HG02884 (cell line): ENCODE data around the gene NFIX.

Experiments
- ATAC-seq: cut with Tn5 transposase; IDR thresholded peaks from one replicate; pipeline ENCODE4 v1.9.1; 2021; ENCODE audit warnings: mild to moderate bottlenecking, moderate library complexity; ENCODE audit not compliant: unreplicated experiment

The NFIX gene

DNA sequence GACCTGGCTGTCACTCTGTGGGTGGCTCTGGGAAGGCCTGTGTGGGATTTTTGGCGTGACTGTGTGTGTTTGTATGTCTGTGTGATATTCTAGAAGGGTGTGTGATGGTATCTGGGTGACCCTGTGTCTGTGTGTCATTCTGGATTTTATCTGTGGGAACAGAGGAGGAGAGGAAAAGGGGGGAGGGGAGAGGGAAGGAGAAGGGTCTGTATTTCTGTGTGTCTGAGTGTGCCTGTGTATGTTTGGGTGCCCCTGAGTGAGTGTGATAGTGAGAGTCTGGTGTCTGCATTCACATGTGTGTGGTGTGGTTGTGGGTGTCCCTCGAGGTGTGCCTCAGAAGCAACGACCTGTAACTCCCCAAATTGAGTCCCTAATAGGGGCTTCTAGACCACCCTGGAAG is 8.1 kb upstream of the NFIX start:
- ATAC-seq, result no peak

DNA sequence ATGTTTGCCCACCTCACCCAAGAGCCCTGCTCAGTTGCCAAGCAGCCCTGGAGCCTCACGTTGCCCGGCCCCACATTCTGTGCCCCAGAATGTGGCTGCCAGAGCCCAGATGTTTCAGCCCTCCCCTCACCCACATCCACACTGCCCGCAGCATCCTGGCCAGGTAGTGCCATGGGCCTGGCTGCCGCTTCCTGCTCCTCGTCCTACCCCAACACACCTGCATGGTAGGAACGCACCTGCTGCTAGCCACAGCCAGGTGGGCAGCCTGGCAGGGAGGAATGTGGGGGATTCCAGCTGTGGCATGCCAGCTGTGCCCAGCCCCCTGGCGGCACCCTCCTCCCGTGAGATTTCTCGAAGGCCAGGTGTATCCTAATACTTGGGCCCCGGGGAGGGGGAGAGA is 7.5 kb upstream of the NFIX start:
- no peak for ATAC-seq

DNA sequence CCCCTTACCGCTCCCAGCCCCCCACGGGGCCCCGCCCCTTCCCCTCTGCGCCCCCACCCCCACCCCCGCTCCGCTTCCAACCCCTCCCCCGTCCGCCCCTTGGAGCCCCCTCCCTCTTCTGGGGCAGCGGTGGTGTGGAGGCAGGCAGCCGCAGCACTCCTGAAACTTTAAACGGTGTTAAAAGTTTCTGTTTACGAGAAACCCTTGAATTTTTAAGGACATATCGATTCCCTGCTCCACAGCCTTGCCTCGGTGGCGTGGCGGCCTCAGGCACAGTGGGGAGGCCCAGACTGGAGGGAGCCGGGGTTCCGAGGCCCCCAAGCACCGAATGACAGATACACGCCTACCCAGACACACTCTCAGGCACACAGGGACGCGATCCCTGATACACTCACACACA is 4.8 kb upstream of the NFIX start:
- no peak for ATAC-seq

- no peak for ATAC-seq
Observed at GRCh38 chr19:12990853-12991252, 4.4 kb upstream of the NFIX start.

DNA sequence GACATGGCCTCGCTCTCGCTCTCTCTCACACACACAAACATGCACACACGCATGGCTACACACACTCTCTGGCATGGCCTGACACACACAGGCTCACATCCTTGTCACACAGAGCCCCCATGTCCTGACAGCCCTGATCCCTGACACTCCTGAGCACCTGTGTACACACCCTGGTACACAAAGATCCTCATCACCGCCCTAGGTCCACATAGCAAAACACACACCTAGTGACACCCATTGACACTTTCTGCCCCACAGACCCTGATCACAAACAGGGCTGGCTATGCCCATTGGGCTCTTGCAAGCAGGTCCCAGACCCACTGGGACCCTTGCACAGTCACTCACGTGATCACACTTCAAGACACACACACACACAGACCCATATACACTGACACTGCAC is 4.0 kb upstream of the NFIX start:
- ATAC-seq, result no peak

GRCh38 chr19:12992729-12993128 is 2.5 kb upstream of the NFIX start:
- no peak for ATAC-seq

DNA sequence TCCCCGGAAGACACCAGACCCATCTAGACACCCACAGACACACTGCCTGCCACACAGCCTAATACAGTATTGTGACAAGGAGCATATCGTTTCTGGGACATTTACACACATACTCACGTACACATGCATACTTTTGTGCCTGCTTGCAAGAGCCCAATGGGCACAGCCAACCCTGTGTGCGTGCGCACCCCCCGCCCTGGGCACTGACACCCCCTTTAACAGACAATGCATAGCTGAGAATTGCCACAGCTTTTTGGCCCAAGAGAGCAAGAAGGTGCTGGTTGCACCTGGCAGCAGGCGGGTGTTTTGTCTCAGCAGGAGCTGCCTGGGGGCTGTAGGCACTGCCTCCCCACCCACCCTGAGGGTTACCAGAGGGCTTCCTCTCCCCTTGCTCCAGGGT is 1.7 kb upstream of the NFIX start:
- ATAC-seq, result no peak

DNA sequence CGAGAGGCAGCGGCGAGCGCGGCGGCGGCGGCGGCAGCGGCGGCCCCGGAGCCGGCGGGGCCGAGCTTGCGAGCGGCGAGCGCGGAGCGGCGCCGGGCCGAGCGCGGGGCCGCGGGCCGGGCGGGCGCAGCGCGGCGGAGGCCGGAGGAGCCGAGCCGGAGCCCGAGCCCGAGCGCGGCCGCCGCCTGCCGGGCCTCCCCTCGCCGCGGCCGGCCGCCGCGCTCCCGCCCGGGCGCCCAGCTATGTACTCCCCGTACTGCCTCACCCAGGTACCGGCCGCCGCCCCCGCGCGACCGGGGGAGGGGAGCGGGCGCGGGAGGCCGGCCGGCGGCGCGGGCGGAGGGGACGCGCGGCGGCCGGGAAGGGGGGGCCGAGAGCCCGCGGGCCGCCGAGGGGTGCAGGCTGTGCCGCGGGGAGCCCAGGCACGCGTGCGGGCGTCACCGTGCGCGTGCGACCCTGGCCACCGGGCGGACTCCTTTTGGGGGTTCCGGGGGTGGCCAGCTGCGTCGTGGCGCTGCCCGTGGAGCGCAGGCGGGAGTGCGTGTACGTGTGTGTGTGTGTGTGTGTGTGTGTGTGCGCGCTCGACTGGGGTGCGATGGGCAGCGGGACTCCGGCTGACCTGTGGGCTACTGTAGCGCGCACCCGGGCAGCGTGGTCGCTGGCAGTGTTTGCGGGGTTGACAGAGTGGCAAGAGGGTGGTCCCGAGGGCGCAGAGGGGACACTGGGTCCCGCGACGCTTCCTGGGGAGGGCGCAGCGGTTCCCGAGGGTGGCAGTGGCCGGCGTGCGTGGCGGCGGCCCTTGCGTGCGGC is 526 bp downstream of the NFIX start:
- no peak for ATAC-seq

GRCh38 chr19:12996406-12997094 is 1.3 kb downstream of the NFIX start:
- no peak for ATAC-seq

DNA sequence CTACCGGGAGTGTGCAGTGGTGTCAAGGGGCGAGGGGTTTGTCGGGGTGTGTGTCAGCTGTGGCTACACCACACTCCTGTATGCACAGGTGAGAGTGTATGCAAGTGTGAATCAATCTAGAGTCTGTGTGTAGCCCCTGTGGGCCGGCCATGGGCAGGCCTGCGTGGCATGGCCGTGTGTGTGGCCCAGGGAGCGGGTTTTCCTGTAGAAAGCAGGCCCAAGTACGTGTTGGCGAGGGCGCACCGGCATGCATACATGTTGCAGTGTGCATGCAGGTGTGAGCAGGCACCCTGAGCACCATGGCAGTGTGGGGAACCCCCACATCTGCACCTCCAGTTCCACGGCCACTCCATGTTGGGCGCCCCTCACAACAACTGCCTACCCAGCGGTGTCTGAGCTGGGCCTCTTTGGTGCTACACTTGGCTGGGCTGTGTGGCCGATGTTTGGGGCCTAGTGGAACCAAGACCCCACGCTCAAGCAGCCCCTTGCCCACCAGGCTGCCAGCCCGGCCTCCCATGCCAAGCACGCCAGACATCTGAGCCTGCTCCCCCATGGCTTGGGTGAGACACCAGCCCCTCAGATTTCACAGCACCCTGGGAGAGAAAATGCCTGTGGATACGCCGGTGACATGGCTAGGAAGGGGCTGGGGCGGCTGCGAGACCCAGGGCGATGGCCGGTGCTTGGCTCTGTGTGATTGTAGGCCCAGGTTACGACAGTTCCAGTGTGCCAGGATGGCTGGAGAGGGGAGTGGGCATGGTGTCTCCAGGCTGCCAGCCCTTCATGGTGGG is 2.1 kb downstream of the NFIX start:
- ATAC-seq, result no peak

GRCh38 chr19:12997967-12998940 is 3.0 kb downstream of the NFIX start:
- no peak for ATAC-seq

- no peak for ATAC-seq
Observed at GRCh38 chr19:13001166-13001501, 5.9 kb downstream of the NFIX start.

GRCh38 chr19:13001502-13002165 is 6.4 kb downstream of the NFIX start:
- no peak for ATAC-seq

GRCh38 chr19:13002166-13002898 is 7.1 kb downstream of the NFIX start:
- no peak for ATAC-seq

DNA sequence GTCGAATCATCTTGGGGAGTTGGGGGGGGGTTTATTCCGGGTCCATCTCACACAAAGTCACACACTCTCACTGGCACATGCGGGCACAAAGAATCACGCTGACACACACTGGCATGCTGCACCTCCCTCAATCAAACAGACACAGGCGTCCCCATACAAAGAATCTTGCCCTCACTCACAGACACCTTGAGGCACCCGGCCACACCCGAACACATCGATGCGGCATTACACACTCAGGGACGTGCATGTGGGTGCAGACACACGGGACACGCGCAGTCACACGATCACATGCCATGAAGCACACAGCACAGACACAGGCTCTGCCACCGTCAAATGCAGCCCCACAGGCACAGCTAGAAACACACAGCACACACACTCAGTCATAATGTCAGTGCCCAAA is 7.8 kb downstream of the NFIX start:
- ATAC-seq, result no peak

- ATAC-seq, result no peak
Observed at GRCh38 chr19:13004273-13004672, 9.0 kb downstream of the NFIX start.

- no peak for ATAC-seq
Observed at GRCh38 chr19:13005253-13005652, 10.0 kb downstream of the NFIX start.

GRCh38 chr19:13005861-13006370 is 10.6 kb downstream of the NFIX start:
- ATAC-seq, result no peak
